ENCODE measurements around the gene RSPH1. TPM values are rescaled to one million over a fixed set of nuclear protein-coding genes. Genes with fewer than 3 reads are reported as not detected.

Gene RSPH1
- total and polyA plus RNA-seq, 2 of the 8 experiments (the other 6 are each of a cell fraction or from before 2014, with no cell fraction given), result 0.24 TPM; not detected in 1

DNA sequence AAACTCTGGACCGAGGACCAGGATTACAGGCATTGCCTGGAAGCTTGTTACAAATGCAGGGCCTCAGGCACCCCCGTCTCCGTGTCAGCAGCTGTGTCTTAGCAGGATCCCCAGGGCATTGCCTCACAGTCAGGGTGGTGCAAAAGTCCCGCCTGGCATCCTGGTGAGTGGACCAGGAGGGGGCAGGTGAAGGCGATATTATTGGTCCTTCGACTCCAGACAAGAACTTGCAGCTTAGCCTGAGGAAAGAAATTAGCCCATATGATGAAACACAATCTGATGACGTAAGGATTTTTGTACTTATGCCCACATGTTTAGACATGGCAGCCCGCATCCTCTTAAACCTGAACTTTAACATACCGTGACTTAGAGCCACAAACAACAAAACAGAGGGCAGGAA lies 40.8 kb downstream of the RSPH1 start (continued):
- TF ChIP-seq POU5F1 (IDR thresholded peaks at IDR 0.05; ENCODE audit: low read depth, low read length) (no peak), SP1 (IDR thresholded peaks at IDR 0.05; ENCODE audit: low read depth, low read length) (no peak), SIN3A (conservative IDR thresholded peaks at IDR 0.05 in 1 of 2, IDR thresholded peaks at IDR 0.05 in 1 of 2; ENCODE audit: low read depth in 1 of 2, low read length in 2 of 2) (no peak), TEAD4 (IDR thresholded peaks at IDR 0.05; ENCODE audit: low read depth, low read length) (no peak), SP4 (IDR thresholded peaks at IDR 0.05; ENCODE audit: low read length) (no peak)

Measured in H1 (cell line).